ENCODE measurements around the gene BTD.

- TF ChIP-seq POLR2AphosphoS5 (IDR thresholded peaks at IDR 0.05; ENCODE audit: borderline replicate concordance, low read depth, low read length) (no peak), EZH2 (IDR thresholded peaks at IDR 0.05) (no peak), FOXP2 (optimal IDR thresholded peaks at IDR 0.05; ENCODE audit: control extremely low read depth, extremely low read length, insufficient read depth) (no peak)
Observed at GRCh38 chr3:15614958-15615357, 13.4 kb downstream of the BTD start.

Data from SK-N-MC (cell line).